ENCODE data around the gene SFMBT1. TPM values are rescaled to one million over a fixed set of nuclear protein-coding genes. Genes with fewer than 3 reads are reported as not detected.

SFMBT1 gene
- polyA plus RNA-seq, 3 donors: 0.61 to 2.7 (median 0.91) TPM

GRCh38 chr3:52973806-52974205 lies 72.1 kb downstream of the SFMBT1 start:
- no peak overlapping the region for H3K9ac ChIP-seq (ENCODE audit: insufficient read depth, low read length, poor library complexity, severe bottlenecking)
- H3K4me1 Mint-ChIP-seq: peaks cover 1% of the 10 kb centered on the region
- H3K4me1 ChIP-seq (ENCODE audit: control insufficient read depth in 1 of 2, insufficient read depth in 2 of 2, low read length in 2 of 2): no peaks in the 10 kb centered on the region
- no peaks in the 10 kb centered on the region for H4K20me1 ChIP-seq (ENCODE audit: insufficient read depth, low read length)
- peaks cover 0 to 3% (median 0%) of the 10 kb centered on the region in 7 donors for H3K9me3 Mint-ChIP-seq
- H3K4me3 ChIP-seq (replicated peaks in 1 of 3; ENCODE audit: low read depth in 2 of 3, low read length in 3 of 3): no peak overlapping the region
- H3K27me3 Mint-ChIP-seq (ENCODE audit: low read depth in 3 of 3): peaks cover 0 to 2% (median 2%) of the 10 kb centered on the region in 3 donors
- TF ChIP-seq, protein P1, sequence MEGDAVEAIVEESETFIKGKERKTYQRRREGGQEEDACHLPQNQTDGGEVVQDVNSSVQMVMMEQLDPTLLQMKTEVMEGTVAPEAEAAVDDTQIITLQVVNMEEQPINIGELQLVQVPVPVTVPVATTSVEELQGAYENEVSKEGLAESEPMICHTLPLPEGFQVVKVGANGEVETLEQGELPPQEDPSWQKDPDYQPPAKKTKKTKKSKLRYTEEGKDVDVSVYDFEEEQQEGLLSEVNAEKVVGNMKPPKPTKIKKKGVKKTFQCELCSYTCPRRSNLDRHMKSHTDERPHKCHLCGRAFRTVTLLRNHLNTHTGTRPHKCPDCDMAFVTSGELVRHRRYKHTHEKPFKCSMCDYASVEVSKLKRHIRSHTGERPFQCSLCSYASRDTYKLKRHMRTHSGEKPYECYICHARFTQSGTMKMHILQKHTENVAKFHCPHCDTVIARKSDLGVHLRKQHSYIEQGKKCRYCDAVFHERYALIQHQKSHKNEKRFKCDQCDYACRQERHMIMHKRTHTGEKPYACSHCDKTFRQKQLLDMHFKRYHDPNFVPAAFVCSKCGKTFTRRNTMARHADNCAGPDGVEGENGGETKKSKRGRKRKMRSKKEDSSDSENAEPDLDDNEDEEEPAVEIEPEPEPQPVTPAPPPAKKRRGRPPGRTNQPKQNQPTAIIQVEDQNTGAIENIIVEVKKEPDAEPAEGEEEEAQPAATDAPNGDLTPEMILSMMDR (IDR thresholded peaks at IDR 0.05): no peak
- WGBS (ENCODE audit: insufficient coverage): no CpG with 5 or more reads among the region's 4 CpGs
- H3K9me3 ChIP-seq (replicated peaks in 1 of 2; ENCODE audit: control insufficient read depth in 1 of 2, insufficient read depth in 1 of 2, low read length in 2 of 2): no peaks in the 10 kb centered on the region
- intact Hi-C loops (cut with micrococcal nuclease): no loop called here
- no peak overlapping the region for H3K4me2 ChIP-seq (replicated peaks; ENCODE audit: extremely low read depth, low read length, poor library complexity, severe bottlenecking)
- DNase-seq: no peak
- no peaks in the 10 kb centered on the region for H3K27me3 ChIP-seq (ENCODE audit: control insufficient read depth in 2 of 2, insufficient read depth in 2 of 2, low read length in 2 of 2)
- no peak overlapping the region for H2AFZ ChIP-seq (ENCODE audit: insufficient read depth, low read depth, low read length, poor library complexity, severe bottlenecking)
- H3K79me2 ChIP-seq (ENCODE audit: insufficient read depth, low read length): no peaks in the 10 kb centered on the region
- H3K36me3 ChIP-seq (replicated peaks in 1 of 2; ENCODE audit: control insufficient read depth in 1 of 2, insufficient read depth in 2 of 2, low read length in 2 of 2): peaks cover 0 to 4% of the 10 kb centered on the region in 2 donors
- H3K27ac ChIP-seq (ENCODE audit: low read depth in 1 of 2, low read length in 2 of 2): no peak overlapping the region
- peaks cover 0 to under 1% of the 10 kb centered on the region in 2 donors for H3K36me3 Mint-ChIP-seq
- no peak overlapping the region for H3K27ac Mint-ChIP-seq
- no peak overlapping the region for H3K4me3 Mint-ChIP-seq

GRCh38 chr3:52971895-52972294 lies 74.0 kb downstream of the SFMBT1 start:
- no peaks in the 10 kb centered on the region for H3K27me3 ChIP-seq (ENCODE audit: control insufficient read depth in 2 of 2, insufficient read depth in 2 of 2, low read length in 2 of 2)
- H3K9ac ChIP-seq (ENCODE audit: insufficient read depth, low read length, poor library complexity, severe bottlenecking): no peak overlapping the region
- H3K4me2 ChIP-seq (replicated peaks; ENCODE audit: extremely low read depth, low read length, poor library complexity, severe bottlenecking): no peak overlapping the region
- WGBS (ENCODE audit: insufficient coverage): no CpG with 5 or more reads among the region's 3 CpGs
- H3K27me3 Mint-ChIP-seq (ENCODE audit: low read depth in 3 of 3): peaks cover 0 to 2% (median 2%) of the 10 kb centered on the region in 3 donors
- intact Hi-C loops (cut with micrococcal nuclease): no loop called here
- no peak for DNase-seq
- no peak overlapping the region for H3K4me3 Mint-ChIP-seq
- no peak overlapping the region for H3K4me3 ChIP-seq (replicated peaks in 1 of 3; ENCODE audit: low read depth in 2 of 3, low read length in 3 of 3)
- H3K4me1 Mint-ChIP-seq: peaks cover 1% of the 10 kb centered on the region
- no peaks in the 10 kb centered on the region for H3K79me2 ChIP-seq (ENCODE audit: insufficient read depth, low read length)
- H3K27ac Mint-ChIP-seq: no peak overlapping the region
- no peaks in the 10 kb centered on the region for H4K20me1 ChIP-seq (ENCODE audit: insufficient read depth, low read length)
- H3K9me3 ChIP-seq (replicated peaks in 1 of 2; ENCODE audit: control insufficient read depth in 1 of 2, insufficient read depth in 1 of 2, low read length in 2 of 2): no peaks in the 10 kb centered on the region
- no peak overlapping the region for H3K27ac ChIP-seq (ENCODE audit: low read depth in 1 of 2, low read length in 2 of 2)
- H3K9me3 Mint-ChIP-seq: peaks cover 0 to 2% (median 0%) of the 10 kb centered on the region in 7 donors
- peaks cover 3 to 6% of the 10 kb centered on the region in 2 donors for H3K36me3 Mint-ChIP-seq
- peaks cover 0 to 5% of the 10 kb centered on the region in 2 donors for H3K36me3 ChIP-seq (replicated peaks in 1 of 2; ENCODE audit: control insufficient read depth in 1 of 2, insufficient read depth in 2 of 2, low read length in 2 of 2)
- no peaks in the 10 kb centered on the region for H3K4me1 ChIP-seq (ENCODE audit: control insufficient read depth in 1 of 2, insufficient read depth in 2 of 2, low read length in 2 of 2)
- TF ChIP-seq, protein P1 (IDR thresholded peaks at IDR 0.05): no peak
- no peak overlapping the region for H2AFZ ChIP-seq (ENCODE audit: insufficient read depth, low read depth, low read length, poor library complexity, severe bottlenecking)
